22Rv1 (cell line): Measurements from ENCODE around the gene REG3G.

Experiments used
- CTCF ChIP-seq: fragments of 450-650 bp; IDR thresholded peaks from 2 replicates; pipeline ENCODE4 v1.5.1; 2017; ENCODE audit warnings: mild to moderate bottlenecking
- ZFX ChIP-seq: fragments of 450-650 bp; IDR thresholded peaks from 2 replicates; pipeline ENCODE4 v1.6.1; 2017; ENCODE audit warnings: antibody characterized with exemption, borderline replicate concordance

GRCh38 chr2:79016342-79016741, 9.2 kb upstream of the REG3G start:
- TF ChIP-seq ZFX (no peak), CTCF (no peak)
